Gastroesophageal sphincter (tissue), 3 donors: Measurements from ENCODE around the gene MPI.

ENCODE experiments used
- POLR2A ChIP-seq, 2 donors: fragments of 450-650 bp; IDR thresholded peaks; one replicate each; pipeline ENCODE4 v1.6.1; 2017; ENCODE audit warnings: antibody characterized with exemption in 2 of 2, mild to moderate bottlenecking in 2 of 2, moderate library complexity in 1 of 2
- POLR2AphosphoS5 ChIP-seq: sonication (generic); formaldehyde crosslinking; IDR thresholded peaks from one replicate; pipeline ENCODE4 v1.6.1; 2017; ENCODE audit warnings: antibody characterized with exemption
- TF ChIP-seq, protein P1 (sequence below), 4 experiments: fragments of 200-600 bp in 2 of 4; fragments of 450-650 bp in 2 of 4; sonication (generic) in 1 of 4; IDR thresholded peaks; one replicate each; pipeline ENCODE4 v1.5.1; 2017 to 2019; ENCODE audit warnings: antibody characterized with exemption in 4 of 4, mild to moderate bottlenecking in 2 of 4, moderate library complexity in 2 of 4

DNA sequence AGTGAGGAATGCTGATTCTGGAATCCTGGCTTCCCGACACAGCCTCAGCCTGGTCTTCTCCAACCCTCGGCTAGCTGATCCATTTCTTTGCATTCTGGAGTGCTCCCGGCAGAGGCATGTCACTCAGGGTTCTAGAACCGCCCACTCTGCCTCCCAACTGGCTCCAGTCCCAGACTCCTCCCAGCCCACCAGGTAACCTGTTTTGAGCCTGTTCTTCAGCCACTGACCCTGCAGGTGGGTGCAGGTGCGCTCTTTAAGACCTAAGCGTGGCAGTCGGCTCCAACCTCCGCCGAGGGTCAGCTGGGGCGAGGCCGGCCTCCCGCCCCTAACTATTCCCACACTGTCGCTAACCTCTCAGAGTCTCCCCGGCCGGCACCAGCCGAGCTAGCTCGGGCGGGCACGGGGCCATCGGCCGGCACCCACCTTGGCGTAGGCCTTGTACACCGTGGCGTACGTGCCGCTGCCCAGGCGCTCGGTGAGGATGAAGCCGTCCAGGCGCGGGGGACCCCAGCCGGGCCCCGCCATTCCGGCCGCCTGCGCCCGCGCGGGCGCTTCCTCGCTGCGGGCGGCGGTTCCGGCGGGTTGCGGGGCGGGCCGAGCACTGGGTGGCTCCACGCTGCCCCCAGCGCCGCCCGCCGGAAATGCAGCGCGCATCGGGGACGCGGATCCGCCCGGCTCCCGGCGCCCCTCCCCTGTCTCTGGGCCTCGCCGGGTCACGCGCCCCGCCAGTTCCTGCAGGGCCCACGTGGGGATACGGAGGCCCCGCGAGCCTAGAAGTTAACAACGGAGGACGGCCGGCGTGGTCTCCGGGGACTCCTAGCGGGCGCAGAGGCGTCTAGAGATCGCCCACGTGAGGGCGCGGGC lies 47.0 kb upstream of the MPI start, which contains the start of gene ULK3:
- TF ChIP-seq, protein P1, sequence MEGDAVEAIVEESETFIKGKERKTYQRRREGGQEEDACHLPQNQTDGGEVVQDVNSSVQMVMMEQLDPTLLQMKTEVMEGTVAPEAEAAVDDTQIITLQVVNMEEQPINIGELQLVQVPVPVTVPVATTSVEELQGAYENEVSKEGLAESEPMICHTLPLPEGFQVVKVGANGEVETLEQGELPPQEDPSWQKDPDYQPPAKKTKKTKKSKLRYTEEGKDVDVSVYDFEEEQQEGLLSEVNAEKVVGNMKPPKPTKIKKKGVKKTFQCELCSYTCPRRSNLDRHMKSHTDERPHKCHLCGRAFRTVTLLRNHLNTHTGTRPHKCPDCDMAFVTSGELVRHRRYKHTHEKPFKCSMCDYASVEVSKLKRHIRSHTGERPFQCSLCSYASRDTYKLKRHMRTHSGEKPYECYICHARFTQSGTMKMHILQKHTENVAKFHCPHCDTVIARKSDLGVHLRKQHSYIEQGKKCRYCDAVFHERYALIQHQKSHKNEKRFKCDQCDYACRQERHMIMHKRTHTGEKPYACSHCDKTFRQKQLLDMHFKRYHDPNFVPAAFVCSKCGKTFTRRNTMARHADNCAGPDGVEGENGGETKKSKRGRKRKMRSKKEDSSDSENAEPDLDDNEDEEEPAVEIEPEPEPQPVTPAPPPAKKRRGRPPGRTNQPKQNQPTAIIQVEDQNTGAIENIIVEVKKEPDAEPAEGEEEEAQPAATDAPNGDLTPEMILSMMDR (IDR thresholded peaks at IDR 0.05): peak in 3 of 4 experiments; percentile 79 to 96 (median 91)
- TF ChIP-seq POLR2AphosphoS5 (peak; percentile 63), POLR2A (IDR thresholded peaks at IDR 0.05) (peak; percentile 50 to 82)
